Stomach (tissue), 9 donors: ENCODE measurements around the gene TMSB15A. TPM values are rescaled to one million over a fixed set of nuclear protein-coding genes. Genes with fewer than 3 reads are reported as not detected.
"Not testable (repeated sequence)": the region's sequence is repeated elsewhere in the genome, so short reads cannot be mapped to it uniquely, and the experiment has no call there.

Experiments used
- DNase-seq, 2 donors: peaks; one replicate each; pipeline versions ENCODE4 v3.0.0 to v3.0.0-alpha.2; 2013 to 2019
- H3K27ac ChIP-seq, 5 donors: fragments of 200-600 bp in 4 of 5; sonication (generic) in 4 of 5; one replicate each; pipeline ENCODE4 v1.5.1; 2013 to 2019; ENCODE audit warnings: mild to moderate bottlenecking in 1 of 5, moderate library complexity in 1 of 5
- H3K27me3 ChIP-seq, 3 donors: fragments of 200-600 bp; sonication (generic); one replicate each; pipeline ENCODE4 v1.5.1; 2017 to 2019; ENCODE audit warnings: mixed run types in 1 of 3
- H3K36me3 ChIP-seq, 4 donors: fragments of 200-600 bp; sonication (generic); 1 replicate in 3 of 4; 2 replicates in 1 of 4; pipeline ENCODE4 v1.5.1; 2016 to 2019
- H3K4me1 ChIP-seq, 4 donors: fragments of 200-600 bp; sonication (generic); one replicate each; pipeline ENCODE4 v1.5.1; 2016 to 2019
- H3K4me3 ChIP-seq, 4 donors: fragments of 200-600 bp; sonication (generic) in 3 of 4; one replicate each; pipeline ENCODE4 v1.5.1; 2016 to 2019; ENCODE audit warnings: mild to moderate bottlenecking in 1 of 4
- H3K9me3 ChIP-seq, 4 donors: fragments of 200-600 bp; sonication (generic); one replicate each; pipeline ENCODE4 v1.5.1; 2016 to 2019
- CTCF ChIP-seq, 7 experiments: fragments of 450-650 bp in 4 of 7; fragments of 200-600 bp in 3 of 7; sonication (generic) in 3 of 7; IDR thresholded peaks; one replicate each; pipeline ENCODE4 v1.5.1; 2016 to 2019; ENCODE audit warnings: antibody characterized with exemption in 7 of 7, control low read depth in 2 of 7, mild to moderate bottlenecking in 1 of 7
- EP300 ChIP-seq: sonication (generic); formaldehyde crosslinking; IDR thresholded peaks from one replicate; pipeline ENCODE4 v1.6.1; 2017; ENCODE audit warnings: antibody characterized with exemption
- POLR2A ChIP-seq, 4 donors: fragments of 450-650 bp; IDR thresholded peaks; one replicate each; pipeline ENCODE4 v1.6.1; 2016; ENCODE audit warnings: antibody characterized with exemption in 4 of 4, control low read depth in 2 of 4, mild to moderate bottlenecking in 1 of 4, moderate library complexity in 1 of 4
- POLR2AphosphoS5 ChIP-seq, 3 donors: sonication (generic); formaldehyde crosslinking; IDR thresholded peaks; one replicate each; pipeline ENCODE4 v1.6.1; 2016; ENCODE audit warnings: antibody characterized with exemption in 3 of 3
- WGBS, 5 donors: extraction: QIAGEN DNeasy Blood & Tissue Kit in 3 of 5; methylation state at CpG; one replicate each; pipeline versions ENCODE4 v1.1.5 to v1.1.7; 2013 to 2018; 5-methylcytosine and 5-hydroxymethylcytosine counted together
- intact Hi-C: fragments of 100-400 bp; cut with DNase I; formaldehyde crosslinking; loops from one replicate; pipeline ENCODE4 v1.15.1; 2023; ENCODE audit warnings: low total_unique reads
- polyA plus RNA-seq, 3 donors: library from polyadenylated mRNA; stranded (reverse); fragments of 200-250 nt; gene quantifications; one replicate each; pipeline ENCODE4 v1.2.3, GENCODE V29; 2013
- total RNA-seq, 5 donors: library from RNA; depleted of rRNA; stranded (reverse); fragments of >200 nt; gene quantifications; one replicate each; pipeline versions ENCODE4 v1.1.0 to v1.2.3, GENCODE V29; 2014 to 2016
- donor health status: healthy with polysubstance abuse.
- donor health status: Bipolar disorder and iron deficiency.
- donor health status: healthy.

The TMSB15A gene
- total and polyA plus RNA-seq, 8 donors: 0.45 to 3.9 (median 3.5) TPM; not detected in 5

- intact Hi-C loops: no loop called here
- Histone ChIP-seq H3K4me3 (no peak overlapping the region), H3K4me1 (no peaks in the 10 kb centered on the region), H3K27me3 (peaks cover 0 to 3% (median 0%) of the 10 kb centered on the region in 3 donors), H3K27ac (no peak overlapping the region), H3K9me3 (peaks cover 0 to 17% (median 8%) of the 10 kb centered on the region in 4 donors), H3K36me3 (no peaks in the 10 kb centered on the region)
- DNase-seq: no peak
- WGBS, 5 donors: 83 to 100% (median 88%) methylated on average over 2 of the region's 2 CpGs
- no peak for TF ChIP-seq EP300
- TF ChIP-seq POLR2AphosphoS5 (IDR thresholded peaks at IDR 0.05): no peak
- no peak for TF ChIP-seq CTCF (IDR thresholded peaks at IDR 0.05)
- TF ChIP-seq POLR2A (IDR thresholded peaks at IDR 0.05): no peak
These were observed 17.8 kb downstream of the TMSB15A start for GRCh38 chrX:102498732-102499131.

GRCh38 chrX:102491766-102492165 lies 24.8 kb downstream of the TMSB15A start:
- no peak overlapping the region for H3K27ac ChIP-seq
- no peak overlapping the region for H3K4me3 ChIP-seq
- DNase-seq: no peak
- intact Hi-C loops: no loop called here
- TF ChIP-seq CTCF (IDR thresholded peaks at IDR 0.05) (no peak), POLR2AphosphoS5 (IDR thresholded peaks at IDR 0.05) (no peak)
- no peaks in the 10 kb centered on the region for H3K4me1 ChIP-seq
- no peaks in the 10 kb centered on the region for H3K36me3 ChIP-seq
- no peaks in the 10 kb centered on the region for H3K27me3 ChIP-seq
- peaks cover 0 to 11% (median 5%) of the 10 kb centered on the region in 4 donors for H3K9me3 ChIP-seq

GRCh38 chrX:102478765-102479164 lies 37.8 kb downstream of the TMSB15A start:
- WGBS, 5 donors: 27 to 39% (median 34%) methylated on average over 2 to 4 of the region's 5 CpGs; no CpG with 5 or more reads in 1 of the 5 donors
- H3K27me3 ChIP-seq, H3K27ac ChIP-seq, intact Hi-C loops, H3K4me1 ChIP-seq, DNase-seq, H3K9me3 ChIP-seq, H3K4me3 ChIP-seq, H3K36me3 ChIP-seq: not testable (repeated sequence)

GRCh38 chrX:102471762-102472220 lies 44.7 kb downstream of the TMSB15A start, which contains the start of gene TCP11X2:
TSS of gene TCP11X2 (minus strand) at chrX:102471812.
- WGBS, 5 donors: 30 to 65% (median 46%) methylated on average over 5 to 7 of the region's 17 CpGs
- H3K4me3 ChIP-seq, H3K27ac ChIP-seq, DNase-seq, H3K27me3 ChIP-seq, H3K4me1 ChIP-seq, H3K9me3 ChIP-seq, intact Hi-C loops, H3K36me3 ChIP-seq: not testable (repeated sequence)

GRCh38 chrX:102470215-102470614 lies 46.3 kb downstream of the TMSB15A start:
- H3K36me3 ChIP-seq, H3K4me1 ChIP-seq, H3K9me3 ChIP-seq, H3K27ac ChIP-seq, H3K4me3 ChIP-seq, intact Hi-C loops, H3K27me3 ChIP-seq, DNase-seq: not testable (repeated sequence)
- WGBS, 5 donors: no CpG with 5 or more reads among the region's 3 CpGs

Other genes with a start within 250 kb of the TMSB15A start
- gene NXF2B, start 76.7 kb downstream of the TMSB15A start, total RNA-seq: not detected
- gene NXF2B, start 76.7 kb downstream of the TMSB15A start, polyA plus RNA-seq: not detected
- gene TCP11X2, start 44.9 kb downstream of the TMSB15A start, total RNA-seq: under 1 TPM in 1 of 5 donors, not detected in 4; 0.18 TPM
- gene TCP11X2, start 44.9 kb downstream of the TMSB15A start, polyA plus RNA-seq: not detected
- gene ARMCX5, start 82.8 kb upstream of the TMSB15A start, total RNA-seq: 10 to 100 TPM in 1 of 5 donors, 1 to 10 TPM in 4; 2.2 to 37.1 (median 3.5) TPM
- gene ARMCX5, start 82.8 kb upstream of the TMSB15A start, polyA plus RNA-seq: 1 to 10 TPM; 5.0 to 7.0 (median 5.1) TPM
- gene GPRASP1, start 134.7 kb upstream of the TMSB15A start, total RNA-seq: 10 to 100 TPM in 3 of 5 donors, 1 to 10 TPM in 2; 1.7 to 24.0 (median 10.3) TPM
- gene GPRASP1, start 134.7 kb upstream of the TMSB15A start, polyA plus RNA-seq: 1 to 10 TPM; 1.4 to 3.4 (median 2.4) TPM
- gene GPRASP2, start 195.7 kb upstream of the TMSB15A start, total RNA-seq: 10 to 100 TPM in 1 of 5 donors, 1 to 10 TPM in 2, under 1 TPM in 1, not detected in 1; 0.58 to 32.1 (median 4.0) TPM
- gene GPRASP2, start 195.7 kb upstream of the TMSB15A start, polyA plus RNA-seq: 1 to 10 TPM; 1.9 to 2.7 (median 2.6) TPM
- gene GPRASP3, start 204.0 kb upstream of the TMSB15A start, total RNA-seq: 1 to 10 TPM in 3 of 5 donors, under 1 TPM in 2; 0.45 to 7.3 (median 1.4) TPM
- gene GPRASP3, start 204.0 kb upstream of the TMSB15A start, polyA plus RNA-seq: under 1 TPM; 0.85 to 0.93 (median 0.92) TPM